ENCODE data around the gene ICAM1.
A peak's percentile ranks its signal among the peaks of the same experiment; 100 is the strongest.

The ICAM1 gene

GRCh38 chr19:10327793-10328192, 56.9 kb downstream of the ICAM1 start:
- TF ChIP-seq CTCF (IDR thresholded peaks at IDR 0.05; ENCODE audit: extremely low read depth, missing control alignments): no peak
- no peak for DNase-seq (ENCODE audit: low spot score)

GRCh38 chr19:10328558-10329429, 57.9 kb downstream of the ICAM1 start:
- no peak for TF ChIP-seq CTCF (IDR thresholded peaks at IDR 0.05; ENCODE audit: extremely low read depth, missing control alignments)
- DNase-seq (ENCODE audit: low spot score): no peak

- DNase-seq (ENCODE audit: low spot score): no peak
- TF ChIP-seq CTCF (IDR thresholded peaks at IDR 0.05; ENCODE audit: extremely low read depth, missing control alignments): no peak
These were observed 58.6 kb downstream of the ICAM1 start for GRCh38 chr19:10329555-10329954.

- TF ChIP-seq CTCF (IDR thresholded peaks at IDR 0.05; ENCODE audit: extremely low read depth, missing control alignments): no peak
- no peak for DNase-seq (ENCODE audit: low spot score)
These were observed 61.4 kb downstream of the ICAM1 start for GRCh38 chr19:10332158-10332964.

- peak; percentile 99 for DNase-seq (ENCODE audit: low spot score)
- no peak for TF ChIP-seq CTCF (IDR thresholded peaks at IDR 0.05; ENCODE audit: extremely low read depth, missing control alignments)
These were observed 62.2 kb downstream of the ICAM1 start, which contains the start of gene RAVER1 for GRCh38 chr19:10332965-10333757. TSS of gene RAVER1 (minus strand) at chr19:10333529. CDS start at chr19:10333507, 22 bp downstream.

- no peak for TF ChIP-seq CTCF (IDR thresholded peaks at IDR 0.05; ENCODE audit: extremely low read depth, missing control alignments)
- DNase-seq (ENCODE audit: low spot score): no peak
These were observed 63.1 kb downstream of the ICAM1 start for GRCh38 chr19:10333758-10334587.

Data from GM20000 (cell line).